Erythroblast (primary cell): Measurements from ENCODE around the gene CAMK1D.

Experiments used
- GATA1 ChIP-seq: IDR thresholded peaks from 2 replicates; pipeline ENCODE4 v1.6.1; 2011; ENCODE audit warnings: low read depth, mild to moderate bottlenecking, control low read depth, low read length, moderate library complexity
- POLR2A ChIP-seq: IDR thresholded peaks from 2 replicates; pipeline ENCODE4 v1.6.1; 2011; ENCODE audit warnings: mild to moderate bottlenecking, low read length

DNA sequence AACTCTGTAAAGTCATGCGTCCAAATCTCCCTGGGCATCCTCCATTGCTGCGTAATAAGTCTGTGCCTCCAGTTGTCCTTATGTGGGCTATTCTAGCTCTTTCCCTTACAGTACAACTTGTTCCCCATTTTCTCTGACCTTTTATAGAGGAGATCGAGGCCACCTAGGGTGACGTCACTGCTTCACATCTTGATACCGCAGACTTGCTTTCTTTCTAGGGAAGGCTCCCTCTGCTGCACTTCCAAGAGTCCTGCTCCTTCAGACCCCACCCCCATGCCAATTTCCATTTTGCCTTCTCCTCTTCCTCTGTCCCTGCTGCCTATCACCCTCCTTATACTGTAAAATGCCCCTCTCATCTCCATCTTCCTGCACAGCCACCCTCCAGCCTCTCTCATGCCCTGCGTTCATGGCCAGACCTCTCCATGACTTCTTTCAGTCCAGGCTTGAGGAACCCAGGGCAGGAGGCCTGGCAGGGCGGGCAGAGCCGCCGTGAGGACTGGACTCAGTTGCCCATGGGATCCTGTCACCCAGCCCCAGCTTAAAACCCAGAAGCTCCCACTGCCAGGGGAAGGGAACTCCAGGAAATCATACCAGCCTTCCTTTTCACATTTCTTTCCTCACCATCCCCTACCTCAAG lies 57.5 kb downstream of the CAMK1D start:
- TF ChIP-seq POLR2A (no peak), GATA1 (no peak)
